ENCODE measurements around the gene HFM1.

DNA sequence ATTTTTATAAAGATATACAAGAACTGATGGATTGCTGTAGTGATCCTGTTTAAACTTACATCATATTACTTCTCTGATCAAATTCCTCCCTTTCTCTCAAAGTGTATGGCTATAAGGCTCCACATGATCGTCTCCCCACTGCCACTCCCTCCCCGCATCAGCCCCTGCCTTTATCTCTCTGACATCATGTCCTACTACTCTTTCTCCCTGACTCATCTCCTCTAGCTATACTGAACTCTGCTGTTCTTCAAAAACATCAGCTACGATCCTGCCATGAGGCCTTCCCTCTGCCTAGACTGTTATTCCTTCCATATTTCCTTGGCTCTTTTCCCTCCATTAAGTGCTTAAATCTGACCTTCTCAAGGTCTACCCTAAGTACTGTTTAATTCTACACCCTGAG, 22.8 kb downstream of the HFM1 start:
- TF ChIP-seq, protein P1, sequence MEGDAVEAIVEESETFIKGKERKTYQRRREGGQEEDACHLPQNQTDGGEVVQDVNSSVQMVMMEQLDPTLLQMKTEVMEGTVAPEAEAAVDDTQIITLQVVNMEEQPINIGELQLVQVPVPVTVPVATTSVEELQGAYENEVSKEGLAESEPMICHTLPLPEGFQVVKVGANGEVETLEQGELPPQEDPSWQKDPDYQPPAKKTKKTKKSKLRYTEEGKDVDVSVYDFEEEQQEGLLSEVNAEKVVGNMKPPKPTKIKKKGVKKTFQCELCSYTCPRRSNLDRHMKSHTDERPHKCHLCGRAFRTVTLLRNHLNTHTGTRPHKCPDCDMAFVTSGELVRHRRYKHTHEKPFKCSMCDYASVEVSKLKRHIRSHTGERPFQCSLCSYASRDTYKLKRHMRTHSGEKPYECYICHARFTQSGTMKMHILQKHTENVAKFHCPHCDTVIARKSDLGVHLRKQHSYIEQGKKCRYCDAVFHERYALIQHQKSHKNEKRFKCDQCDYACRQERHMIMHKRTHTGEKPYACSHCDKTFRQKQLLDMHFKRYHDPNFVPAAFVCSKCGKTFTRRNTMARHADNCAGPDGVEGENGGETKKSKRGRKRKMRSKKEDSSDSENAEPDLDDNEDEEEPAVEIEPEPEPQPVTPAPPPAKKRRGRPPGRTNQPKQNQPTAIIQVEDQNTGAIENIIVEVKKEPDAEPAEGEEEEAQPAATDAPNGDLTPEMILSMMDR (optimal IDR thresholded peaks at IDR 0.05 in 1 of 3, IDR thresholded peaks at IDR 0.05 in 1 of 3, conservative IDR thresholded peaks at IDR 0.05 in 1 of 3; ENCODE audit: extremely low read depth in 1 of 3, insufficient read depth in 2 of 3, low read length in 3 of 3), result no peak
- no peak for TF ChIP-seq EZH2 (IDR thresholded peaks at IDR 0.05; ENCODE audit: low read length)

Data from keratinocyte (primary cell).